Measurements from ENCODE around the gene BNC2.

BNC2 gene

GRCh38 chr9:16828340-16829281 lies 41.9 kb downstream of the BNC2 start:
- Histone ChIP-seq H3K27ac (ENCODE audit: low read length) (no peak overlapping the region), H3K9ac (ENCODE audit: low read length) (no peak overlapping the region), H3K27me3 (ENCODE audit: control insufficient read depth, insufficient read depth, low read length) (no peaks in the 10 kb centered on the region), H3K4me1 (ENCODE audit: control insufficient read depth, low read depth, low read length) (peaks cover 60% of the 10 kb centered on the region), H3K36me3 (ENCODE audit: control insufficient read depth, low read depth, low read length) (no peaks in the 10 kb centered on the region), H3K9me3 (ENCODE audit: control insufficient read depth, low read depth, low read length) (no peaks in the 10 kb centered on the region), H3K4me3 (ENCODE audit: low read length) (peak overlapping the region; percentile 25)

DNA sequence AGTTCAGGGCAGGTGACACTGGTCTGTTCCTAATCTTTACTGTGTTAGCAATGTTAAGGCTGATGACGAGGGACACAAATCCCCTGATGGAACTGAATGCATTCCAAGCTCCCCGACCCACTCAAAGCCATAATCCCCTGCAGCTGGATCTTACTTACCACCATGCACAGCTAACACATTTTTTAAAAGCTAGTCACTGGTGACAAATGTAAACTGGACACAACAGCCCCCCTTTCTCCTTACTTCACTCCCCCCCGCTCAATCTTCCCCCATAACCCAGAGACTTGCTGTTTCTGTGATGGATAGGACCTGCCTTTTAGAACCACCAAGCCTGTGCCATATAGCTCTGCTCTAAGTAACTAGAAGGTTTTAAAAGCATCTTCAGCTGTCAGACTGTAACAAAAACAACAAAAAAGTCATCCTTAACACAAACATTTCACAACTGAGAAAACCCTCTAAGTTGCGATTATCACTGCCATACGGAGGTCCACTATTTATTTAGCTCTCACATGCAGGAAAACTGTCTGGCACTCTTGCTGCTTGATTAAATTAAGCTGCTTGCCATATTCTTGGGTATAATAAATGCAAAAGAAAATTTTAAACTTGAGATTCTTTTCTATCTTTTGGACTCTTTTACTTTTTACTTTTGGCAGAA lies 44.4 kb downstream of the BNC2 start:
- Histone ChIP-seq H3K27me3 (ENCODE audit: control insufficient read depth, insufficient read depth, low read length) (no peaks in the 10 kb centered on the region), H3K9me3 (ENCODE audit: control insufficient read depth, low read depth, low read length) (no peaks in the 10 kb centered on the region), H3K27ac (ENCODE audit: low read length) (no peak overlapping the region), H3K4me1 (ENCODE audit: control insufficient read depth, low read depth, low read length) (peaks cover 59% of the 10 kb centered on the region), H3K4me3 (ENCODE audit: low read length) (no peak overlapping the region), H3K9ac (ENCODE audit: low read length) (no peak overlapping the region), H3K36me3 (ENCODE audit: control insufficient read depth, low read depth, low read length) (no peaks in the 10 kb centered on the region)

DNA sequence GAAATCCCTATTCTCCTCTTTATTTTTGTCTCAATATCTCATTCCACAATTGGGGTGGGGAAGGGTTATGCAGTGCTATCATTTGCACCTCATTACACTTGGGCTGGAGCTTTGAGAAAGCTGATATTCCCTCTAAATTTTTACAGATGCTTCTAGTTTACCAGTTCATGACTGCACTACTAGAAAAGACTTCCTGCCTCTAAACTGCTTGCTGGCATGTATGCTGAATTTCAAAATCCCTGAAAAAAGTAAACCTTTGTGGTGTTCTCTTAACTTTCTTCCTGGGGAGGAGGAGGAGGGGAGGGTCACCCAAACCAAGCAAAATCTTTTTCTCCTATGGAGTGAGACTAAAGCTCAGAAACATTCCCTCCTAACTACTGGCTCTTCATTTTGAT lies 45.1 kb downstream of the BNC2 start:
- no peak overlapping the region for H3K4me3 ChIP-seq (ENCODE audit: low read length)
- H3K9me3 ChIP-seq (ENCODE audit: control insufficient read depth, low read depth, low read length) = no peaks in the 10 kb centered on the region
- H3K36me3 ChIP-seq (ENCODE audit: control insufficient read depth, low read depth, low read length) = no peaks in the 10 kb centered on the region
- H3K4me1 ChIP-seq (ENCODE audit: control insufficient read depth, low read depth, low read length) = peaks cover 59% of the 10 kb centered on the region
- H3K27ac ChIP-seq (ENCODE audit: low read length) = no peak overlapping the region
- no peak overlapping the region for H3K9ac ChIP-seq (ENCODE audit: low read length)
- H3K27me3 ChIP-seq (ENCODE audit: control insufficient read depth, insufficient read depth, low read length) = no peaks in the 10 kb centered on the region

GRCh38 chr9:16824545-16825330 lies 45.7 kb downstream of the BNC2 start:
- no peaks in the 10 kb centered on the region for H3K36me3 ChIP-seq (ENCODE audit: control insufficient read depth, low read depth, low read length)
- H3K9ac ChIP-seq (ENCODE audit: low read length) = no peak overlapping the region
- no peak overlapping the region for H3K4me3 ChIP-seq (ENCODE audit: low read length)
- H3K27ac ChIP-seq (ENCODE audit: low read length) = no peak overlapping the region
- no peaks in the 10 kb centered on the region for H3K27me3 ChIP-seq (ENCODE audit: control insufficient read depth, insufficient read depth, low read length)
- peaks cover 54% of the 10 kb centered on the region for H3K4me1 ChIP-seq (ENCODE audit: control insufficient read depth, low read depth, low read length)
- H3K9me3 ChIP-seq (ENCODE audit: control insufficient read depth, low read depth, low read length) = no peaks in the 10 kb centered on the region

DNA sequence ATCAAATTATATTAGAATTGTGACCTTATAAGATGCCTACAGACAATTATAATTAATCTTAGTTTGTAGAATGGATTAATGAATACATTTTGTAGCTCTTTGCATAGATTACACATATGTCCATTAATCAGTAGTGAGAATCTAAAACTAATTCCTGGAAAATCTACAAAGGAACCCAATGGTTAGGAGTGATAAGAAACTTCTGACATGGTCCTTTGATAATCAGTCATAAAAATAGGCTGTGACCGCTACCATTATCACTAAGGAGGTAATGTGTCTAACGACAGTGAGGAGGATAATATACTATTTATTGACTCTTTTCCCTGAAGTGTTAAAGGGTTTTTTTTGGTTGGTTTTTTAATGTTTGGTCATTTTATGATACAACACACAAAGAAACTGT lies 46.6 kb downstream of the BNC2 start:
- peaks cover 46% of the 10 kb centered on the region for H3K4me1 ChIP-seq (ENCODE audit: control insufficient read depth, low read depth, low read length)
- no peak overlapping the region for H3K9ac ChIP-seq (ENCODE audit: low read length)
- H3K4me3 ChIP-seq (ENCODE audit: low read length) = no peak overlapping the region
- no peaks in the 10 kb centered on the region for H3K27me3 ChIP-seq (ENCODE audit: control insufficient read depth, insufficient read depth, low read length)
- no peaks in the 10 kb centered on the region for H3K9me3 ChIP-seq (ENCODE audit: control insufficient read depth, low read depth, low read length)
- H3K36me3 ChIP-seq (ENCODE audit: control insufficient read depth, low read depth, low read length) = no peaks in the 10 kb centered on the region
- no peak overlapping the region for H3K27ac ChIP-seq (ENCODE audit: low read length)

DNA sequence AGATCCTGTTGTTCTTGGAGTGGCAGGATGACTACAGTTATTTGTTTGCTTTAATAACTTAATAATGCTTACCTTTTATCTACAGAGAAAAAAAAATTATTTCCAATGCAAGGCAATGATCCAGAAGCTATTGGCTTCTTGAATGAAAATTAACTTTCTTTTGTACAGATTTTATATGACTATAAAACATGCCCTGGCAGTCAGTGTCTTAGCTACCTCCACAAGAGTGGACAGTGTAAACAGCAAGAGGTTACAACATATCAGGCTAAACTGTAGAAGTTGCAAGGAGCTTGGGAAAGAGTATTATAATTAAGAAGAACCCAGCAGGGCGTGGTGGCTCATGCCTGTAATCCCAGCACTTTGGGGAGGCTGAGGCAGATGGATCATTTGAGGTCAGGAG lies 49.1 kb downstream of the BNC2 start:
- Histone ChIP-seq H3K27ac (ENCODE audit: low read length) (no peak overlapping the region), H3K4me1 (ENCODE audit: control insufficient read depth, low read depth, low read length) (peaks cover 43% of the 10 kb centered on the region), H3K36me3 (ENCODE audit: control insufficient read depth, low read depth, low read length) (no peaks in the 10 kb centered on the region), H3K27me3 (ENCODE audit: control insufficient read depth, insufficient read depth, low read length) (no peaks in the 10 kb centered on the region), H3K9me3 (ENCODE audit: control insufficient read depth, low read depth, low read length) (no peaks in the 10 kb centered on the region), H3K9ac (ENCODE audit: low read length) (no peak overlapping the region), H3K4me3 (ENCODE audit: low read length) (no peak overlapping the region)

GRCh38 chr9:16817514-16817913 lies 53.0 kb downstream of the BNC2 start:
- Histone ChIP-seq H3K27me3 (ENCODE audit: control insufficient read depth, insufficient read depth, low read length) (no peaks in the 10 kb centered on the region), H3K4me1 (ENCODE audit: control insufficient read depth, low read depth, low read length) (peaks cover 20% of the 10 kb centered on the region), H3K9ac (ENCODE audit: low read length) (no peak overlapping the region), H3K4me3 (ENCODE audit: low read length) (no peak overlapping the region), H3K27ac (ENCODE audit: low read length) (peak overlapping the region; percentile 26), H3K36me3 (ENCODE audit: control insufficient read depth, low read depth, low read length) (no peaks in the 10 kb centered on the region), H3K9me3 (ENCODE audit: control insufficient read depth, low read depth, low read length) (no peaks in the 10 kb centered on the region)

- Histone ChIP-seq H3K4me3 (ENCODE audit: low read length) (no peak overlapping the region), H3K9me3 (ENCODE audit: control insufficient read depth, low read depth, low read length) (no peaks in the 10 kb centered on the region), H3K9ac (ENCODE audit: low read length) (no peak overlapping the region), H3K4me1 (ENCODE audit: control insufficient read depth, low read depth, low read length) (peaks cover 20% of the 10 kb centered on the region), H3K36me3 (ENCODE audit: control insufficient read depth, low read depth, low read length) (no peaks in the 10 kb centered on the region), H3K27me3 (ENCODE audit: control insufficient read depth, insufficient read depth, low read length) (no peaks in the 10 kb centered on the region), H3K27ac (ENCODE audit: low read length) (no peak overlapping the region)
Measured at GRCh38 chr9:16817002-16817401, 53.5 kb downstream of the BNC2 start.

- Histone ChIP-seq H3K4me1 (ENCODE audit: control insufficient read depth, low read depth, low read length) (peaks cover 25% of the 10 kb centered on the region), H3K4me3 (ENCODE audit: low read length) (no peak overlapping the region), H3K27ac (ENCODE audit: low read length) (no peak overlapping the region), H3K9ac (ENCODE audit: low read length) (no peak overlapping the region), H3K36me3 (ENCODE audit: control insufficient read depth, low read depth, low read length) (no peaks in the 10 kb centered on the region), H3K9me3 (ENCODE audit: control insufficient read depth, low read depth, low read length) (no peaks in the 10 kb centered on the region), H3K27me3 (ENCODE audit: control insufficient read depth, insufficient read depth, low read length) (no peaks in the 10 kb centered on the region)
Measured at GRCh38 chr9:16816011-16816410, 54.5 kb downstream of the BNC2 start.

DNA sequence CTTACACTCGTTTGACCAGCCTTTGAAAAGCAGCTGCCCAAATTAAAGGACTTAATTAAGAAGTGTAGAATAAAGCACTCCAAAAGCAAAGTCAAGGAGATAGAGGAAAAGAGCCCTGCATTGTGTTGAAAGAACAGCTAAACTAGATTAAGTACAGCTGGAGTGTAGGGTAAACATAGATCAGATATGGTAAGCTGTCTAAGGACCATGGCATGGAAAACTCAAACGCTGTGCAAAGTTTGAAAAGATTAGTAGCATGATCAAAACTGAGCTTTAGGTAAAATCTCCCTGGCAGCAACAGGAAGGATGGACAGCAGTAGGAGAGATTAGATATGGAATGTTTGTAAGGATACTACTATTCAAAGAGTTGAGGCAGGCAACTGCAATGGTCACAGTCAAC lies 55.4 kb downstream of the BNC2 start:
- H3K9ac ChIP-seq (ENCODE audit: low read length) = no peak overlapping the region
- no peaks in the 10 kb centered on the region for H3K27me3 ChIP-seq (ENCODE audit: control insufficient read depth, insufficient read depth, low read length)
- no peak overlapping the region for H3K4me3 ChIP-seq (ENCODE audit: low read length)
- H3K36me3 ChIP-seq (ENCODE audit: control insufficient read depth, low read depth, low read length) = no peaks in the 10 kb centered on the region
- H3K9me3 ChIP-seq (ENCODE audit: control insufficient read depth, low read depth, low read length) = no peaks in the 10 kb centered on the region
- H3K4me1 ChIP-seq (ENCODE audit: control insufficient read depth, low read depth, low read length) = peaks cover 30% of the 10 kb centered on the region
- H3K27ac ChIP-seq (ENCODE audit: low read length) = no peak overlapping the region

- no peak overlapping the region for H3K4me3 ChIP-seq (ENCODE audit: low read length)
- peaks cover 38% of the 10 kb centered on the region for H3K4me1 ChIP-seq (ENCODE audit: control insufficient read depth, low read depth, low read length)
- no peak overlapping the region for H3K27ac ChIP-seq (ENCODE audit: low read length)
- no peaks in the 10 kb centered on the region for H3K36me3 ChIP-seq (ENCODE audit: control insufficient read depth, low read depth, low read length)
- no peaks in the 10 kb centered on the region for H3K9me3 ChIP-seq (ENCODE audit: control insufficient read depth, low read depth, low read length)
- H3K27me3 ChIP-seq (ENCODE audit: control insufficient read depth, insufficient read depth, low read length) = no peaks in the 10 kb centered on the region
- H3K9ac ChIP-seq (ENCODE audit: low read length) = no peak overlapping the region
Measured at GRCh38 chr9:16813838-16814237, 56.6 kb downstream of the BNC2 start.
